Adrenal gland (tissue), 5 donors: ENCODE measurements around the gene DYDC1.

Source experiments
- CTCF ChIP-seq, 6 experiments: fragments of 450-650 bp in 4 of 6; fragments of 200-600 bp in 2 of 6; sonication (generic) in 1 of 6; IDR thresholded peaks; 1 replicate in 5 of 6; 2 replicates in 1 of 6; pipeline versions ENCODE4 v1.5.1 to v1.8.0; 2016 to 2021; ENCODE audit warnings: antibody characterized with exemption in 6 of 6, mild to moderate bottlenecking in 2 of 6, moderate library complexity in 1 of 6
- POLR2A ChIP-seq, 2 donors: fragments of 450-650 bp; IDR thresholded peaks; one replicate each; pipeline ENCODE4 v1.6.1; 2017; ENCODE audit warnings: antibody characterized with exemption in 2 of 2, mild to moderate bottlenecking in 2 of 2, moderate library complexity in 1 of 2
- donor health status: DM: no; HTN: no; CAD: no.

GRCh38 chr10:80344276-80344675, 12.3 kb downstream of the DYDC1 start:
- no peak for TF ChIP-seq CTCF (IDR thresholded peaks at IDR 0.05)
- no peak for TF ChIP-seq POLR2A (IDR thresholded peaks at IDR 0.05)
